SH-SY5Y (cell line): ENCODE data around the gene ALG9.

ENCODE experiments used
- GATA2 ChIP-seq: IDR thresholded peaks from 2 replicates; pipeline ENCODE4 v1.6.1; 2011; ENCODE audit warnings: mild to moderate bottlenecking, low read depth, low read length
- GATA3 ChIP-seq: IDR thresholded peaks from 2 replicates; pipeline ENCODE4 v1.6.1; 2011; ENCODE audit warnings: low read depth, mild to moderate bottlenecking, low read length, moderate library complexity

DNA sequence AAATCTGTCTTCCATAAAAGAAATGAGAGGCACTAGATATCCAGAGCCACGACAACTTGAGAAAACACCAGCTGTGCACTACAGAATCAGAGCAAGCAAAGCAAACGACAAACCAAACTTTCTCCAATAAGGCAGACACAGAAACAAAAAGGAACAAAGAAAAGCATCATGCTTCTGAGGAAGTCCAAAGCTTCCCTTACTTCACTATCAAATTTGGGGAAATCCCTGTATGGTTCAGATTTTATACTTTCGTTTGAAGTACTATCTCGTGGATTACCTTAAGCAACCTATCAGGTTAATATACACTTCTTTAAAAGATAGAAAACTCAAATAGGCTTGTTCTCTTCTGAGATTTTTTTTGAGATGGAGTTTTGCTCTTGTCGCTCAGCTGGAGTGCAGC, 27.7 kb downstream of the ALG9 start:
- TF ChIP-seq GATA2 (no peak), GATA3 (no peak)
